Stromal cell of bone marrow (primary cell): ENCODE data around the gene C18orf63.
"Not testable (repeated sequence)": the region's sequence is repeated elsewhere in the genome, so short reads cannot be mapped to it uniquely, and the experiment has no call there.

Experiments
- DNase-seq: peaks from one replicate; pipeline ENCODE4 v3.0.0-alpha.2; 2012; ENCODE audit warnings: low read depth

C18orf63 gene

DNA sequence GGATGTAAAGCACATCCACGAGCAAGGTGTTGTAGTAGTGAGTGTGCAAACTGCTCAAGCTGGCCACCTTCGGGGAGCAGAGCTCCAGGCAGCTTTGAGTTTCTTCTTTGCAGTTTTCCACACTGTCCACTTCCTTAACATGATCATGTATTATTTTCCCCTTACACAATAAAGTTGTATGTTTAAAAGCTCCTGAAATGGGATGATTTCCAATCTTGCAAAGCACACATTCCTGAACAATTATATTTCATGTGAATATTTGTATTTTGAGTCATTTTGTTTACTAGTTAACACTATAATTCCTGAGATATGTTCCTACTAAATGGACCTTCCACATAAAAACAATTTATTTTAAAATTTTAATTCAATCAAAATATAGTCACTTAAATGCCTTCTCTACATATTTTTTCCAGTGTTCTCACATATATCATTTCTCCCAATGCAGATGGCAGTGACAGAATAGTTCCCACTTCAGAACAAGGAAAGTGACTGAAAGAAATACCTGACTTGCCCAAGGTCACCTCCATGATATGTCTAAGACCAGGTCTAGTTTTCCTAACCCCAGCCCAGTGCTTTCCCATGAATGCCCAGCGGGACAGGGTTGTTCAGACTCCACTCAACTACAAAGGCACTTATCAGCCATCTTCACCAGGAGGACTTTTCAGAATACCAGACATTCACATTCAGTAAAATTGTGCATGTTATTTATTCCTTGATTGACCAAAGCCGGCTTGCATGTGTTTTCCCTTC, 29.4 kb upstream of the C18orf63 start:
- no peak for DNase-seq

DNA sequence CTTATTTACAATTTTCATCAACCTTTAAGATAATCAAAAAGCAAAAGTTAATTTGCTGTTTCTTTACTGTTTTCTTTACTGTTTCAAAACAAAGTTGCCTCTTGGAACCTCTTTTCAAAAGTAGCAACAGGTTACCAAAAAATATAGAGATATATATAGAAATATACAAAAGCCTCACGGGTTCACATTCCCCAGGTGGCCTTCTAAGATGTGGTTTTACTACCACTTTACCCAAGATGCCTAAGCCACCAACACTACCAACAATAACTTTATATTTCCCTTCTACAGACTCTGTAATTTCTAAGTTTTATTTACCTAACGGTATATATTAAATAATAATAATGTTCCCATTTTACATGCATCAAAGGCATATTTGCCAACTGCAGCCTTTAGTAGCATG, 28.8 kb upstream of the C18orf63 start:
- no peak for DNase-seq

- no peak for DNase-seq
Measured at GRCh38 chr18:74288041-74288440, 27.6 kb upstream of the C18orf63 start.

- no peak for DNase-seq
Measured at GRCh38 chr18:74288730-74289129, 26.9 kb upstream of the C18orf63 start.

GRCh38 chr18:74289137-74289536, 26.5 kb upstream of the C18orf63 start:
- peak; percentile 9 for DNase-seq

DNA sequence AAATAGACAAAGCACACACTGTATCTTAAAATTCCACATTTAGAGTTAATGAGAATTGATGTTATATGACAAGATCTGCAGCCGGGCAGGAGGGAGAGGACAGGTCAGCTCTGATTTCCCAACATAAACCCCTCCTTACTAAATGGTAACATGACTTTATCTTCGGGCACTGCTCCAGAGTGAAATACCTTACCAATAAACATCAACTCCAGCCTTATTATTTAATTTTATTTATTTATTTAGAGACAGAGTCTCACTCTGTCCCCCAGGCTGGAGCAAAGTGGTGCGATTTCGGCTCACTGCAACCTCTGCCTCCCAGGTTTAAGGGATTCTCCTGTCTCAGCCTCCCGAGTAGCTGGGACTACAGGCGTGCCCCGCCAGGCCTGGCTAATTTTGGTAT, 25.6 kb upstream of the C18orf63 start:
- no peak for DNase-seq

DNA sequence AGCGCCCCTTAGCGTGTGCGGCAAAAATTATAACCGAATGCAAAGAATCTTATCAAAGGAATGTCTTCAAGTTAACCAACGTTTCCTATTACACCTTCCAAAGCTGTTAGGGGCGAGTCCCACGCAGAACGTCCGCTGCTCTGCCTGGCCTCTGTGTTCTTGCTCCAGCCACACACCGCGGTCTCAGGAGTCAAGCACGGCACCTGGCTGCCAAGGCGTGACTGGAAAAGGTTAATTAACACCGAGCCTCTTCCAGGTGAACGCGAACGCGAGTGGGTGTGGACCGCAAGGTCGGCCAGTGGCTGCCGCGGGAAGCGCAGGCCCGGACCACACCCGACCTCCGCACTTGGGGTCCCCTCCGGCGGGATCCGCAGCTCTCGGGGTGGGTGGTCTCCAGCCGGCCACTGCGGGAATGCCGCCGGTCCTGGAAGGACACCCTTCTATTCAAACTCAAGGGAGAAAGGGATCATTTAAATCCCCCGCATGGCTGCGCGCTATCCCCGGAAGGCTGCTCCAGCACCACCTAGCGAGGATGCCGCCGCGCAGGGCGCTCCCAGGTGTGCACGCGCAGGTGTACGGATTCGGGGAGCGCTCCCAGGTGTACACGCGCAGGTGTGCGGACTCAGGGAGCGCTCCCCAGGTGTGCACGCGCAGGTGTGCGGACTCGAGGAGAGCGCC, 24.7 kb upstream of the C18orf63 start:
- DNase-seq = no peak

DNA sequence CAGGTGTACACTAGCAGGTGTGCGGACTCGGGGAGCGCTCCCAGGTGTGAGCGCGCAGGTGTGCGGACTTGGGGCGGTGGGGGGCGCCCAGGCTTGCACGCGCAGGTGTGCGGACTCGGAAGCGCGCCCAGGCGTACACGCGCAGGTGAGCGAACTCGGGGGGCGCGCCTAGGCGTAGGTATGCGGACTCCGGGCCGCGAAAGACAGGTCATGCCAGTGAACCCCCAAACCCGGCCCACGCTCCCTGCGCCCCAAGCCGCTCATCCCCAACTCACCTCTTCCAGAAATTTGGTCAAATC, 24.2 kb upstream of the C18orf63 start:
- DNase-seq = no peak

GRCh38 chr18:74291771-74292540, 23.7 kb upstream of the C18orf63 start, which contains the start of gene CYB5A:
Gene CYB5A, minus strand, starts transcription at chr18:74291963. Its CDS starts 88 bp downstream, at chr18:74291875.
- DNase-seq = peak; percentile 88

GRCh38 chr18:74292541-74292858, 23.1 kb upstream of the C18orf63 start:
- DNase-seq = no peak

- not testable (repeated sequence) for DNase-seq
Measured at GRCh38 chr18:74292982-74293381, 22.7 kb upstream of the C18orf63 start.

- peak; percentile 39 for DNase-seq
Measured at GRCh38 chr18:74294526-74294925, 21.1 kb upstream of the C18orf63 start.

DNA sequence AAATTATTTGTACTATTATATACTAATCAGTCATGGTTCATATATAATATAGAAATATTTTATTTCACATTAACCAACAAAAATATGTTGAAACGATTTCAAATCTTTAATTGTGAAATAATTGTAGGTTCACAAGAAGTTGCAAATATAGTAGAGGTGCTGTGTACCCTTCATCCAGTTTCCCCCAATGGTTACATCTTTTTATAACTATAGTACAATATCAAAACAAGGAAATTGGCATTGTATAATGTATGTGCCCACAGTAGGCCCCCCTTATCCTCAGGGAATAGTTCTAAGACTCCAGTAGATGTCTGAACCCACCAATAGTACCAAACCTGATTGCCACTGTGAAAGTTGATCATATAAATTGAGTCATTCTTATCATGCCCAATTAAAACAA, 16.5 kb upstream of the C18orf63 start:
- DNase-seq = no peak

DNA sequence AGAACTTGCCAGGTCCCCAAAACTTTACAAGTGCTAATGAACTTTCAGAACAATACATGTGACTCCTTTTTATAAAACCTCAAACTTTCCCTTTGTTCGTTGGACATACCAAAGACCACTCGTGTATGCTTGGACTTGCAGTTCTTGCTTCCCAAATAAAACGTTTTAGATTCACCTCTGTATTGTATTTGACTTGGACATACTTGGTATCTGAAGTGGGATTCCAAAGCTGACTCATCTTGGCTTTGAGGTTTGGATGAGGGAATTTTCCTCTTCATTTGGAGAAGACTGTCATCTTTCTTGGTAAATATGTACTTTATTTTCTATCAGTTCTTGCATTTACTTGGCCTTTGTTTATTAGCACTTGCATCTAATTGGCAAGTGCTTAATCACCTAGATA, 15.9 kb upstream of the C18orf63 start:
- no peak for DNase-seq

GRCh38 chr18:74303306-74303705, 12.3 kb upstream of the C18orf63 start:
- no peak for DNase-seq

GRCh38 chr18:74303936-74304335, 11.7 kb upstream of the C18orf63 start:
- peak; percentile 41 for DNase-seq

- DNase-seq = peak; percentile 28
Measured at GRCh38 chr18:74310411-74310810, 5.2 kb upstream of the C18orf63 start.

GRCh38 chr18:74311000-74311399, 4.6 kb upstream of the C18orf63 start:
- no peak for DNase-seq

DNA sequence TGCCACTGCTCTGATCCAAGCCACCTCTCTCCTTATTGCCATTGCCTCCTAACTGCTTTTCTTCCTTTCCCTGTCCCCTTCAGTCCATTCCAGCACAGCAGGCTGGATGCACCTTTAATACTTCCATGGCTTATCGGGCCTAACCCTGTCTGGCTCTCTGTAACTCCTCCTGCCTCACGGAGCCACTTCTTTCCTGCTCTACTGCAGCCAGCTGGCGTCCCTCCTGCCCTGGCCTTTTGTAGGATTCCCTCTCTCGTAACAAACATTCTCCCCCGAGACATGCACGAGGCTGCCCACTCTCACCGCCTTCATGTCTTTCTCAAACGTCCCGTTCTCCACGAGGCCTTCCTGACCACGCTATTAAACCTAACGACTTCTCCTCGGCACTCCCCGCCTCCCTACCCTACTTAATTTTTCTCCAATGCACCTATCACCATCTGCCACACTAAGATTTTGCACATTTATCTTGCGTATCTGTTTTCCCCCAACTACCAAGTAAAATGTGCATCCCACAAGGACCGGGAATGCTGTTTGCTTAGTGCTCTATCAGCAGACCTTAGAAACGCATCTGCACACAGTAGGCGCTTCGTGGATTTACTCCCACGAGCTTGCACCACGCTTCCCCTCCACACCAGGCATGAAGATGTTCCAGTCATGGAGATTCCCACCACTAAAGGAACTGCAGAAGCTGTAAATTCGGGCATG, 728 bp upstream of the C18orf63 start:
- DNase-seq = no peak

- no peak for DNase-seq
Measured at GRCh38 chr18:74316257-74317170, 875 bp downstream of the C18orf63 start.

- DNase-seq = no peak
Measured at GRCh38 chr18:74326231-74326630, 10.6 kb downstream of the C18orf63 start.
